LoVo (cell line): ENCODE measurements around the gene MBD5.

Source experiments
- DNase-seq: peaks from one replicate; pipeline ENCODE4 v3.0.0-alpha.2; 2016; ENCODE audit warnings: low spot score

Gene MBD5

GRCh38 chr2:148461876-148462275, 441.0 kb downstream of the MBD5 start:
- DNase-seq = no peak

- no peak for DNase-seq
These were observed 454.7 kb downstream of the MBD5 start for GRCh38 chr2:148475626-148476025.

- no peak for DNase-seq
These were observed 458.5 kb downstream of the MBD5 start for GRCh38 chr2:148479398-148479797.

- DNase-seq = no peak
These were observed 462.8 kb downstream of the MBD5 start for GRCh38 chr2:148483665-148484064.

GRCh38 chr2:148484066-148484465, 463.2 kb downstream of the MBD5 start:
- DNase-seq = no peak

- DNase-seq = no peak
These were observed 465.8 kb downstream of the MBD5 start for GRCh38 chr2:148486655-148487054.

GRCh38 chr2:148487439-148487838, 466.5 kb downstream of the MBD5 start:
- DNase-seq = no peak

GRCh38 chr2:148490840-148491439, 470.0 kb downstream of the MBD5 start:
- DNase-seq = no peak

- DNase-seq = no peak
These were observed 473.1 kb downstream of the MBD5 start for GRCh38 chr2:148493822-148494563.

- no peak for DNase-seq
These were observed 474.7 kb downstream of the MBD5 start for GRCh38 chr2:148495586-148495985.

GRCh38 chr2:148501545-148501944, 480.7 kb downstream of the MBD5 start:
- no peak for DNase-seq

- DNase-seq = no peak
These were observed 482.6 kb downstream of the MBD5 start for GRCh38 chr2:148503516-148503915.

- DNase-seq = no peak
These were observed 487.1 kb downstream of the MBD5 start for GRCh38 chr2:148507970-148508369.

GRCh38 chr2:148508878-148509287, 488.0 kb downstream of the MBD5 start:
- no peak for DNase-seq

- DNase-seq = peak; percentile 81
These were observed 488.5 kb downstream of the MBD5 start for GRCh38 chr2:148509288-148509902.

- DNase-seq = no peak
These were observed 491.0 kb downstream of the MBD5 start for GRCh38 chr2:148511883-148512282.

GRCh38 chr2:148512501-148512900, 491.6 kb downstream of the MBD5 start:
- no peak for DNase-seq

- DNase-seq = no peak
These were observed 492.5 kb downstream of the MBD5 start for GRCh38 chr2:148513427-148513826.

- no peak for DNase-seq
These were observed 494.2 kb downstream of the MBD5 start for GRCh38 chr2:148515120-148515519.

GRCh38 chr2:148515976-148516375, 495.1 kb downstream of the MBD5 start:
- no peak for DNase-seq

- no peak for DNase-seq
These were observed 496.4 kb downstream of the MBD5 start for GRCh38 chr2:148517296-148517695.

- no peak for DNase-seq
These were observed 496.9 kb downstream of the MBD5 start for GRCh38 chr2:148517822-148518221.

GRCh38 chr2:148519013-148519412, 498.1 kb downstream of the MBD5 start:
- DNase-seq = no peak
